ENCODE results near the gene DIDO1.

The DIDO1 gene

DNA sequence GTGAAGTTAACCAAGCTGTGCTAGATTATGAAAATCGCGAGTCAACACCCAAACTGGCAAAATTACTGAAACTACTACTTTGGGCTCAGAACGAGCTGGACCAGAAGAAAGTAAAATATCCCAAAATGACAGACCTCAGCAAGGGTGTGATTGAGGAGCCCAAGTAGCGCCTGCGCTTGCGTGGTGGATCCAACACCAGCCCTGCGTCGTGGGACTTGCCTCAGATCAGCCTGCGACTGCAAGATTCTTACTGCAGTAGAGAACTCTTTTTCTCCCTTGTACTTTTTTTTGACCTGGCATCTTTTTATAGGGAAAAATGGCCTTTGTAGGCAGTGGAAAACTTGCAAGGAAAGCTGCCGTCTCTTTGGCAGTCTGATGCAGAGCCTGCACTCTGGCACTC lies 18.4 kb upstream of the DIDO1 start:
- TF ChIP-seq FOXP2 (optimal IDR thresholded peaks at IDR 0.05; ENCODE audit: borderline replicate concordance, extremely low read depth, extremely low read length, insufficient read depth) (no peak), POLR2AphosphoS5 (IDR thresholded peaks at IDR 0.05; ENCODE audit: low read depth, low read length) (no peak), TAF1 (IDR thresholded peaks at IDR 0.05; ENCODE audit: borderline replicate concordance, insufficient read depth, low read length) (no peak), SIN3A (IDR thresholded peaks at IDR 0.05; ENCODE audit: borderline replicate concordance, insufficient read depth, low read length) (no peak)
- TF ChIP-seq, protein P1, sequence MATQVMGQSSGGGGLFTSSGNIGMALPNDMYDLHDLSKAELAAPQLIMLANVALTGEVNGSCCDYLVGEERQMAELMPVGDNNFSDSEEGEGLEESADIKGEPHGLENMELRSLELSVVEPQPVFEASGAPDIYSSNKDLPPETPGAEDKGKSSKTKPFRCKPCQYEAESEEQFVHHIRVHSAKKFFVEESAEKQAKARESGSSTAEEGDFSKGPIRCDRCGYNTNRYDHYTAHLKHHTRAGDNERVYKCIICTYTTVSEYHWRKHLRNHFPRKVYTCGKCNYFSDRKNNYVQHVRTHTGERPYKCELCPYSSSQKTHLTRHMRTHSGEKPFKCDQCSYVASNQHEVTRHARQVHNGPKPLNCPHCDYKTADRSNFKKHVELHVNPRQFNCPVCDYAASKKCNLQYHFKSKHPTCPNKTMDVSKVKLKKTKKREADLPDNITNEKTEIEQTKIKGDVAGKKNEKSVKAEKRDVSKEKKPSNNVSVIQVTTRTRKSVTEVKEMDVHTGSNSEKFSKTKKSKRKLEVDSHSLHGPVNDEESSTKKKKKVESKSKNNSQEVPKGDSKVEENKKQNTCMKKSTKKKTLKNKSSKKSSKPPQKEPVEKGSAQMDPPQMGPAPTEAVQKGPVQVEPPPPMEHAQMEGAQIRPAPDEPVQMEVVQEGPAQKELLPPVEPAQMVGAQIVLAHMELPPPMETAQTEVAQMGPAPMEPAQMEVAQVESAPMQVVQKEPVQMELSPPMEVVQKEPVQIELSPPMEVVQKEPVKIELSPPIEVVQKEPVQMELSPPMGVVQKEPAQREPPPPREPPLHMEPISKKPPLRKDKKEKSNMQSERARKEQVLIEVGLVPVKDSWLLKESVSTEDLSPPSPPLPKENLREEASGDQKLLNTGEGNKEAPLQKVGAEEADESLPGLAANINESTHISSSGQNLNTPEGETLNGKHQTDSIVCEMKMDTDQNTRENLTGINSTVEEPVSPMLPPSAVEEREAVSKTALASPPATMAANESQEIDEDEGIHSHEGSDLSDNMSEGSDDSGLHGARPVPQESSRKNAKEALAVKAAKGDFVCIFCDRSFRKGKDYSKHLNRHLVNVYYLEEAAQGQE (IDR thresholded peaks at IDR 0.05; ENCODE audit: insufficient read depth in 1 of 2, low read depth in 2 of 2, low read length in 2 of 2): no peak

DNA sequence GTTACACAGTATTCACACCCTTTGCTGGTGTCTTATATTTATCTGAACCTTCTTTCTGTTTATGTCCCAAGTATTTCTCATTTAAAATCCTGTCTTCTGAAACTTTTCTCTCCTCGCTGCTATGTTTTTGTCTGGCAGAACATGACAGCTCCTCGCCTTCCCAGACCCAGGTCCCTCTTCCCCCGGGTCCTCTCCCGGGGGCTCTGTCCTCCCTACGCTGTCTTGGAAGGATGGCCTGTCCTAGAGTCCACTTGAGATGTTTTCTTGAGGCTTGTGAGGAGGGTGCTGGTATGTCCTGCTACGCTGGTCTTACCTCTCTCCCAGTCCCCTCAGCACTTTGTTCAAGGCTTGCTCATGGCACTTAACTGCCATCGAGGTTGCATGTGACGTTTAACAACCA lies 17.9 kb upstream of the DIDO1 start:
- no peak for TF ChIP-seq FOXP2 (optimal IDR thresholded peaks at IDR 0.05; ENCODE audit: borderline replicate concordance, extremely low read depth, extremely low read length, insufficient read depth)
- no peak for TF ChIP-seq TAF1 (IDR thresholded peaks at IDR 0.05; ENCODE audit: borderline replicate concordance, insufficient read depth, low read length)
- TF ChIP-seq, protein P1 (IDR thresholded peaks at IDR 0.05; ENCODE audit: insufficient read depth in 1 of 2, low read depth in 2 of 2, low read length in 2 of 2): no peak
- TF ChIP-seq POLR2AphosphoS5 (IDR thresholded peaks at IDR 0.05; ENCODE audit: low read depth, low read length): no peak
- no peak for TF ChIP-seq SIN3A (IDR thresholded peaks at IDR 0.05; ENCODE audit: borderline replicate concordance, insufficient read depth, low read length)

DNA sequence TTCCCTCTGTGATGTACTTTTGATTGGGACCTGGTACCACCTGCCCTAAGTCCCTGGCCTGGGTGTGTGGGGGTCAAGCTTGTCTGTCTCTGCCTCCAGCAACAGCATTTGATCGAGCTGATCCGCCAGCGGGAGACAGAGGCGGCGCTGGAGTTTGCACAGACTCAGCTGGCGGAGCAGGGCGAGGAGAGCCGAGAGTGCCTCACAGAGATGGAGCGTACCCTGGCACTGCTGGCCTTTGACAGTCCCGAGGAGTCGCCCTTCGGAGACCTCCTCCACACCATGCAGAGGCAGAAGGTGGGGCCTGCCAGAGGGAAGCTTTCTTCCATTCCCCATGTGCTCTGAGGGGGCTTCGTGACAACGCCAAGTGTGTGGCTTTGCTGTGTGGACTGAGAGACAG lies 17.1 kb upstream of the DIDO1 start:
- TF ChIP-seq POLR2AphosphoS5 (IDR thresholded peaks at IDR 0.05; ENCODE audit: low read depth, low read length): no peak
- TF ChIP-seq SIN3A (IDR thresholded peaks at IDR 0.05; ENCODE audit: borderline replicate concordance, insufficient read depth, low read length): no peak
- TF ChIP-seq, protein P1 (IDR thresholded peaks at IDR 0.05; ENCODE audit: insufficient read depth in 1 of 2, low read depth in 2 of 2, low read length in 2 of 2): no peak
- TF ChIP-seq TAF1 (IDR thresholded peaks at IDR 0.05; ENCODE audit: borderline replicate concordance, insufficient read depth, low read length): no peak
- TF ChIP-seq FOXP2 (optimal IDR thresholded peaks at IDR 0.05; ENCODE audit: borderline replicate concordance, extremely low read depth, extremely low read length, insufficient read depth): no peak

DNA sequence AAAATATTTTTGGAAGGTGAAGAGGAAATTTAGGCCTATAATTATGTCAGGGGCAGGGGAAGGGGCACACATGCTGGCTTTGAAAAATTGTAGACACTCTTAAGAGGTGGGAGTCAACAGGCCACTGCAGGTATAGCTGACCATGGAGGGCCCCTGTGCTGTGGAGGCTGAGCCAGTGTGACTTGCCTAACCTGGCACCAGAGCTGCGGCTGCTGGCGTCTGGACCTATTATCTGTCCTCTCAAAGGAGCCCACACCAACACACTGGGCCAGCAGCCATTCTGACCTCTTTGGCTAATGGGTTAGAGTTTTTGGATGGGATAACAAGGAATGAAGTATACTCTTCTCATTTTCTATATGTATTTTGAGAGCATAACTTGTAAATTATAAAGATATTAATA lies 16.2 kb upstream of the DIDO1 start:
- TF ChIP-seq FOXP2 (optimal IDR thresholded peaks at IDR 0.05; ENCODE audit: borderline replicate concordance, extremely low read depth, extremely low read length, insufficient read depth) (no peak), POLR2AphosphoS5 (IDR thresholded peaks at IDR 0.05; ENCODE audit: low read depth, low read length) (no peak), TAF1 (IDR thresholded peaks at IDR 0.05; ENCODE audit: borderline replicate concordance, insufficient read depth, low read length) (no peak), SIN3A (IDR thresholded peaks at IDR 0.05; ENCODE audit: borderline replicate concordance, insufficient read depth, low read length) (no peak)
- TF ChIP-seq, protein P1 (IDR thresholded peaks at IDR 0.05; ENCODE audit: insufficient read depth in 1 of 2, low read depth in 2 of 2, low read length in 2 of 2): no peak

DNA sequence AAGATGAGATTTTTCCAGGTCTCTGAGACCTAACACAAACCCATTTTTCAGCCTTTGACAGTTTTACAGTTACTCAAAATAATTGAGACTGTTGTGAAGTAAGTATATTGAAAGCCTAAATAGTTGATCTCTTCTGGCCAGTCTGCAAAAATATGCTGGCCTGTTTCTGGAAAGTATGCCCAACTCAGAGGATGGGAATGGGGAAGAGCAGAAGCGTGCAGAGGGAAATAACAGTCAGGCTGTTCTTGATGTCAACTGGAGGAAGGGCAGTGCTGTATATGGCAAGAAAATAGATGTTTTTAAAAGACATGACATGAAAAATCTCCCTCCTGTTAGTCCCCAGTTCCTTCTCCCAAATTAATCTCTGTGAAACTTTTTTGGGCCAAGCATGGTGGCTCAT lies 15.5 kb upstream of the DIDO1 start:
- no peak for TF ChIP-seq FOXP2 (optimal IDR thresholded peaks at IDR 0.05; ENCODE audit: borderline replicate concordance, extremely low read depth, extremely low read length, insufficient read depth)
- TF ChIP-seq, protein P1 (IDR thresholded peaks at IDR 0.05; ENCODE audit: insufficient read depth in 1 of 2, low read depth in 2 of 2, low read length in 2 of 2): no peak
- no peak for TF ChIP-seq SIN3A (IDR thresholded peaks at IDR 0.05; ENCODE audit: borderline replicate concordance, insufficient read depth, low read length)
